Thyroid gland (tissue), 4 donors: ENCODE data around the gene DMRTC1.
"Not testable (repeated sequence)": the region's sequence is repeated elsewhere in the genome, so short reads cannot be mapped to it uniquely, and the experiment has no call there.

Experiments used
- CTCF ChIP-seq, 6 experiments: fragments of 200-600 bp in 3 of 6; fragments of 450-650 bp in 3 of 6; sonication (generic) in 3 of 6; IDR thresholded peaks; one replicate each; pipeline ENCODE4 v1.5.1; 2016 to 2019; ENCODE audit warnings: antibody characterized with exemption in 6 of 6, mild to moderate bottlenecking in 2 of 6, inconsistent platforms in 1 of 6, moderate library complexity in 1 of 6
- POLR2A ChIP-seq, 2 donors: fragments of 450-650 bp; IDR thresholded peaks; one replicate each; pipeline ENCODE4 v1.6.1; 2017; ENCODE audit warnings: antibody characterized with exemption in 2 of 2, mild to moderate bottlenecking in 2 of 2, moderate library complexity in 1 of 2

- TF ChIP-seq CTCF, POLR2A (IDR thresholded peaks at IDR 0.05): not testable (repeated sequence)
Measured at GRCh38 chrX:72980894-72981469, 37.3 kb upstream of the DMRTC1 start.
